LHCN-M2 (cell line): Measurements from ENCODE around the gene BOLA1. TPM values are rescaled to one million over a fixed set of nuclear protein-coding genes. Genes with fewer than 3 reads are reported as not detected.
A peak's percentile ranks its signal among the peaks of the same experiment; 100 is the strongest.
"Not testable (repeated sequence)": the region's sequence is repeated elsewhere in the genome, so short reads cannot be mapped to it uniquely, and the experiment has no call there.

Experiments
- DNase-seq: peaks from one replicate; pipeline ENCODE4 v3.0.0-alpha.2; 2012; ENCODE audit warnings: low read depth
- total RNA-seq: library from RNA; depleted of rRNA; stranded (reverse); fragments of >200 nt; gene quantifications from 2 replicates; pipeline ENCODE4 v1.2.3, GENCODE V29; 2014; rRNA removed

BOLA1 gene
- total RNA-seq, 1 experiment from 2014 or later: 18.5 TPM

DNA sequence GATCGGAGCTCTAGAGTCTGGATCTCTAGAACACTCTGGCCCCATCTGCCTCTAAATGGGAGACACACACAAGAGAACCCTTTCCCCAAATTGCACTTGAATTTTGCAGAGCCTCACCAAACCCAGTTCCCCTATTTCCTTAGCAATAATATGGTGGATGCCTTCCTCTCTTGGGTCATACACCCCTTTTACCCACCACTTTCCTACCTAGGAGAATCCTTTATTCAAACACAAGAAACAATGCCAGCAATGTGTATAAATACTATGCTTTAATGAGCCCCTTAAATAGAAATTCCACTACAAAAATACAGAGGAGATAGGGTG lies 29.0 kb downstream of the BOLA1 start:
- no peak for DNase-seq

DNA sequence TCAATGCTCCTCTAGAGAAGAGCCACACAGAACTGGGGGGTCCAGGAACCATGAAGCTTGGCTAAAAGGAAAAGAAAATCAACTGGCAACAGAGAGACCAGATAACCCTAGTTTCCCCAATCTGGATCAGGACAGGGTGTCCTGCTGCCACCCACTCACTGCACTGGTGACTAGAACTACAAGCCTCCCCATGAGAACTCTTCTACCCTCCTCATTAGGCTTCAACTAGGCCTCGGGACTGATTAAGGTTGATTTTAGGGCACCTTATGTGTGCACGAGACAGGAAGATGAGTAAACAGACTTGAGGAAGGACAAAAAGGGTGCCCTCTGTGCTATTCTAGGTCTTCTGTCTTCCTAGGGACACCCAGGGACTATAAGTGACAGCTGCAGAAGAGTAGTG lies 30.5 kb downstream of the BOLA1 start:
- DNase-seq: no peak

DNA sequence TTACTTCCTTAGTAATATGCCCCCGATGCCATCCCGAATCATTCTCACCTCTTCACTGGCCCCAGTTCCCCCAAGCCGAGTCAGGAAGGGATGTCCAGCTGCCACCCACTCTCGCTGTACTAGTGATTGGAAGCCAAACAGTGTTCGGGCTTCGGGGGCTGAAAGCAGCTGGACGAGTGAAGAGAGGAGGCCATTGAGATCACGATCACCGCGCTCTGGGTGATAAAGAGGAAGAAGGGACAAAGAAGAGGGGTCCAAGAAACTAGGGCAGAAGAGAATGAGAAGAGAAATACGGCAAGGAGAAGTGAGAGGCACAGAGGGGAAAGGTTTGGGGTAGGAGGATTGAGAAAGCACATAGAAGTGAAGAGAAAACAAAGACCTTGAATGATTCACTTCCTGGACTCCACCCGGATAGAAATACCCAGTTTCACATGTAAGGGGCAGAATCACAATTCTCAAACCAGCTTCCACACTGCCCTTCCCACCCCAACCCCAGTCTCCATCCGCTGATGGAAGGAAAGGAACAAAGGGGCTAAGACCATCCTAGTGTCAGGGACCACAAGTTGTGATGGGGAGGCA lies 31.9 kb downstream of the BOLA1 start:
- no peak for DNase-seq

DNA sequence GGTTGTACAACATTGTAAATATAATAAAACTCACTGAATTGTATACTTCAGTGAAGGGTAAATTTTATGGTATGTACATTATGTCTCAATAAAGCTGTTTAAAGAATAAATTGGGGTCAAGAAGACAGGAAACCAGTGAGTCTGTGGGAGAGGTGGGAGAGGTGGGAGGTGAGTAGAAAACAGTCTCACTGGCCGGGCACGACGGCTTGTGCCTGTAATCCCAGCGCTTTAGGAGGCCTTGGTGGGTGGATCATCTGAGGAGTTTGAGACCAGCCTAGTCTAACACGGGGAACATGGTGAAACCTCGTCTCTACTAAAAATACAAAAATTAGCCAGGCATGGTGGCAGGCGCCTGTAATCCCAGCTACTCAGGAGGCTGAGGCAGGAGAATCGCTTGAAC lies 33.1 kb downstream of the BOLA1 start:
- DNase-seq: no peak

DNA sequence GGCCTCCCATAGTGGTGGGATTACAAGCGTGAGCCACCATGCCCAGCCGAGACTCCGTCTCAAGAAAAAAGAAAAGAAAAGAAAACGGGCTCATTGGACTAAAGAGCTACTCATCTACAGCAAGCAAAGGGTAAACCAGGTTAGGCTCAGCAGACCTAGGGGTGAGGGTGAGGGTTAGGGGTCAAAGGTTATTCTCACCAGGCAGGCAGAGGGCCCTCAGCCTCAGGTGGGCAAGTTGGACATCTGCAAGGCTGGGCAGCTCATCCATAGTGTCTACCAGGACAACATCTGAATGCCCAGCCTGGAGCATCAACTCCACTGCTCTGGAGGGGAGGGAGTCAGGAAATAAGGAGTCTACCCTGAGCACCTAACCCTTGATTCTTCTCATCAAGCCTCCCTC lies 33.8 kb downstream of the BOLA1 start:
- DNase-seq: no peak

DNA sequence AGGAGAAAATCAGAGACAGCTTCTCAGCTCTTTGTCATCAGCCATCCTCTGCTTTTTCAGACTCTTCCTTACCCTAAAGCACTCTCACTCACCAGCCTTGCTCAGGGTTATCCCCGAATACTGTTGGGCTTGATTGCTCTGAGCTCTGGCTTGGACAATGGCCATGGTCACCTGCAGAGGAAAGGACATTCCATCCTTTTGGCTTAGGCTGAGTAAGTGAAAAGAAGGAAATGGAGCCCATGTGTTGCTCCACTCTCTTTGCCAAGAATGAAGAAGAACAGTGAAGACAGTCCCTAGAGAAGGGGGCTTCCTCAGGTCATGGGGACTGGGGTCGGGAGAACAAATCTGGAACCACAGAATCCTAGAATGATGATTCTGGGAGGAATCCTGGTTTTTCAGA lies 35.0 kb downstream of the BOLA1 start:
- no peak for DNase-seq

DNA sequence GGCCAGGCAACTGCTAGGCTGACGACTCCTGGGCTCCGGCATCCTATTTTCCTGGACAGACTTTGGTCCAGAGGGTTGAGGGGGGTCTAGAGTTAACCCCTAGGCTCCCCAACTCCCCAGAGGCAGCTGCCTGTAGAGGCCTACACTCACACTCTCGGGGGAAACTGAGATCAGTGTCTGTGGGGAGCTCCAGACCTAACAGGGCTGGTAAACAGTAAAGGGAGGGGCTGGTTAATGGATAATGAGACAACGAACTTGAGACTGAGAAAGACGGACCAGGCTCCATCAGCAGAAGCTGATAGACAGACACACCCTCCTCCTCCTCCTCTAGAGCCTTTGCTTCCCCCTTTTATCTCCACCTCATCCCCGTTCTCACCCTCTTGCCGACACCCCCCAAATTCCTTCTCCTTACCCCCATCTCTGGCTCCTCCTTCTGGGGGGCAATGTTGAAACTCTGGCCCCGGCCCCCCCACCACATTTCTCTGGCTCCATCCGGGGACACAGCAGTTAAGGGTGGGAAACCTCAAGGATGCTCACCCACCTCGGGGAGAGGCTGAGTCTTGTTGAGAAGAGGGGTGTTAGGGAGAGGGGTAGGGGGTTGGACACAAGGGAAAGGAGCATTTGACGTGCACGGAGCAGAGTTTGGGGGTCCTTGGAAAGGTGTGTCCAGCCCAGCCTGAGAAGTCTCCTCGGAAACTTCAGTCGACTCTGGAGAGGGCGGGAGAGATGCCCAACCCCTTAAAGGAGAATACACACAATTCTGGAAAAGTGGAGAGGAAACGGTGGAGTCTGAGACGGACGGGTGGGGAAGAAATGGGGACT lies 37.0 kb downstream of the BOLA1 start, which contains the start of gene MTMR11:
Gene MTMR11, minus strand, starts transcription at position 710 of the 822 bp plus-strand sequence. Its CDS starts 232 bp downstream, at position 478.
- peak; percentile 45 for DNase-seq

DNA sequence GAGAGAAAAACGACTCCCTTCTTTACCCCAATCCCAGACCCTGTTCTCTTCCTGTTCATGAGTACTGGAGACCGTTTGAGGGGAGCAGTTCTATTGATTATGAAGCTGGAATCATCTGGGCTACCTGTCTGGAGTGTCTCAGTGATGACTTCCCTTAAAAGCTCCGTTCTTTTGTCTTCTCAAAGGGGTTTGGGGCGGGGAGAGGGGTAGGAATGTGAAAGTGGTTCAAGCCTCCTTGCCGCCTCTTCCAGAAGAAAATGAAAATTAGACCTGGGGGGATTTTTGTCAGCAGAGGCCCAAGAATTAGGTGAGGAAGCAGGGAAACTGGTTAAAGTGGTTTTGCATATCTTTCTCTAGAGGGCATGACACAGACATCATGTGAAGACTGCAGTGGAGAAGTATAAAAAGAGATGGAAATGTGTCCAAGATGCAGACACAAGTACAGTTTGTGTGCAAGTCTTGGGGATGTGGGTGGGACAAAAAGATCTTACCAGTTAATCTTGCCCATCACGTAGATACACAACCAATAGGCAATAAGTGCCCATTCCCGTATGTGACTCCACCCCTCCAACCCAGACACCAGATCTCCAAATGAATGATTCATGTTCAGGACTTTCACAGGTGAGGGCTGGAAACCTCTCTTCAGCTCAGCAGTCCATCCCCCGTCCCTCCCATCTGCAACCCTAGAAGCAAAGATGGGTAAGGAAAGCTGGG lies 37.8 kb downstream of the BOLA1 start:
- DNase-seq: peak; percentile 51

DNA sequence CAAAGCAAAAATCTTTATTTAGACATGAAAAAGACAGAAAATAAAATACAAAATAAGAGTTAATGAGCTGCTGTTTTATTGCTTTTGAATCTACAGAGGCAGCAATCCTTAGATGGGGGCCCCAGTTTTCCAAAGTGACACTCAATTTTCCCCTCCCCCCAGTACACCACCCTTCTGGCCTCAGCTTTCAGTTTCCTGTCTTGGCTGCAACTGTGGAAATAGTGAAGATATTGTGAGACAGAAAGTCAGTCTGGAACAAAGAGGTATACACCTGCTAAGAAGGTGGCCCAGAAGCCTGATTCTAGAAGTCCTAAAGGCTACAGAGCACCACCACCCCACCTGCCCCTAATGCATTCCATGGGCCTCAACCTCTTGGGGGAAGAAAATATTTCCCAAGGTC lies 38.4 kb downstream of the BOLA1 start:
- no peak for DNase-seq

DNA sequence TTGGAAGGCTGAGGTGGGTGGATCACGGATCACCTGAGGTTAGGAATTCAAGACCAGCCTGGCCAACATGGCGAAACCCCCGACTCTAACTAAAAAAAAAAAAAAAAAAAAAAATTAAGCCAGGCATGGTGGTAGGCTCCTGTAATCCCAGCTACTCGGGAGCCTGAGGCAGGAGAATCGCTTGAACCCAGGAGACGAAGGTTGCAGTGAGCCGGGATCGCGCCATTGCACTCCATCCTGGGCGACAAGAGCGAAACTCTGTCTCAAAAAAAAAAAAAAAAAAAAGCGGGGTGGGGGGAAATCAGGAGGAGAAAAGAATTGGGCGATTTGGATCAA lies 39.3 kb downstream of the BOLA1 start:
- DNase-seq: not testable (repeated sequence)

DNA sequence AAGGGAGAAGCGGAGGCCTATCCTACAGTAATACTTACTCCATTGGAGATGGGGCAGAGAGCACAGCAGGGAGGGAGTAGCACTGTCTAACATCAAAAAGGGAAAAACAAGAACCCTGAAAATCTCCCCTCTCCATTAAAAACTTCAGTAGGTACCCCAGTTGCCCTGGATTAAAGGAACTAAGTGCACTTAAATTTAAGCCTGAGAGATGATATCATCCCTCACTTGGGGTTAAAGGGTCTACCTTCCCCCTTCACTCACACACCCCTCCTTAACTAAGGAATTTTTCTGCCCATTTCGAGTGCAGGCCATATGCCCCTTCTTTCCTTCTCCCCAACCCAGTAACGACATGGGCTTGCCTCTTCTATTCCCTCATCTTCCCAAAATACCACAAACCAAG lies 41.1 kb downstream of the BOLA1 start:
- no peak for DNase-seq

DNA sequence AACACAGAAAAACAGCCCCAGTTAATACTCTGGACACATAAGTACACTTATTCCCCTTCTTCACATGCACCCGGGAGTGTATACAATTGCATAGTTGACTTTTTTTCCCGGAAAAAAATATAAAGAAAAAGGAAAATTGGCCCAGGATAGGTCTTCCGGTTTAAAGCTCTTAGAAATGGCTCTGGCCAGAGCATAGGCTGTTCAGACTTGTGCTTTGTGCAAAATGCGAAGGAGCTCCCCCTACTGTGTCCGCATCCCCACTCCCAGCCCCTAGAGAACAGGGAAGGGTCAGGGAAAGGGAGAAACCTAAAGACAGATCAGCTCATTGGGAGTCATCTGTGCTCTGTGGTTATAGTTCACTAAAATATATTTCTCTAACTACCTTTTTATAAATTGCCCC lies 42.8 kb downstream of the BOLA1 start:
- peak; percentile 14 for DNase-seq

DNA sequence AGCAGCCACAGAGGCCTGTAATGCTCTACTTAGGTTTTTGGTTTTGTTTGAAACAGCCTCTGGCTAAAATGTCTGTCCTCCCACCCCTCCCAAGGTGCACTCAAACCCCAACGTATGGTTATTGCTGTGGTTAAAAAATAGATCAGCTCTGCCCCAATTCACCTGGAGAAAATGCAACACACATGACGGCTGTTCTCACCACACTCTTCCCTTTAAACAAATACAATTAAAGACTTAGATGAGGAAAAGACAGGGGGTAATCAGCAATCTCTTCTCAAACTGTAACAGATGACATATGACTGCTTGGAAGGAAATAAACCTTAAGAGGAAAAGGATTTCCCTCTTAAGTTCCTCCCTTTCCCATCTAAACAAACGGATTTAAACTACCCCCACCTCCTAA lies 43.5 kb downstream of the BOLA1 start:
- no peak for DNase-seq

DNA sequence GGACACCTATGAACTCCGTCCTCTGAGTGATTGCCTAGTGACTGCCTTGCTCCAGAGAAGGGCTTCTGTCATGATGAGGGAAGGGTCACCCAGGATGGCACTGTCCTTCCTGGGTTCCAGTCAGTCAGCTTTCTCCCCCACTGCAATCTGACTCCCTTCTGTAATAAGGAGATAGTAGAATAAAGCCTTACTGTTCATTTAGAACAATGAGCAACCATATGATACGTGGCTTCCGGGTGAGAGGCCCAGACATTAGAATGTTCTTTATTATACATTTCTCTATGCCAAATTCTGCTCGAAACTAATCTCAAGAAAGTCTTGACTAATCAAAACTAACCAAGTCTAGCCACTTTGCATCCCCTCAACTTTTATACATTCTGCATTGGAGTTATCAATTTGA lies 45.8 kb downstream of the BOLA1 start:
- no peak for DNase-seq

DNA sequence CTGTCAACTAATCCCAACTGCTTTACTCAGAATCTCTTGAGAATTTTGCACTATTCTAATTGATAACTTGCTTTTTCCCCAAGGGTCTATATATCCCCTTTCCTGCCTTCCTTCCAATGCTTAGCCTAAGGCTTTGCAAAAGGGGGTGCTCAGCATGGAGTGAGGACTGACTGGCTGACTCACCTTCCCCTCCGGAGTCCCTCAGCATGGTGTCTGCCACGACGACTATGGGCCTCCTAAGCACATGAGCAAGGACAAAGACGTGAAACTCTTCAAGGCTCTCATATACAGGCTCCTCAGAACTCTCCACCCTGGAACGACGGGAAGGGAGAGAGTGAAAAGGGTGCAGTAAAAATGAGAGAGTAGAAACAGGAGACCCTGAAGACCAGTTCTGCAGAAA lies 50.5 kb downstream of the BOLA1 start:
- no peak for DNase-seq

Other genes starting within 250 kb of the BOLA1 start
- gene FCGR1A, start 116.9 kb upstream of the BOLA1 start, total RNA-seq: not detected in 2 replicates
- 18.1 and 23.5 TPM in 2 replicates for gene SV2A, start 18.3 kb downstream of the BOLA1 start, total RNA-seq
- 25.4 and 28.9 TPM in 2 replicates for gene SF3B4, start 28.2 kb downstream of the BOLA1 start, total RNA-seq
- 6.0 and 7.6 TPM in 2 replicates for gene MTMR11, start 37.3 kb downstream of the BOLA1 start, total RNA-seq
- gene OTUD7B, start 111.2 kb downstream of the BOLA1 start, total RNA-seq: 12.0 and 12.1 TPM in 2 replicates
- 39.8 and 41.4 TPM in 2 replicates for gene VPS45, start 168.2 kb downstream of the BOLA1 start, total RNA-seq